Right hindlimb (tissue), 1 donor: ENCODE data around the gene PNMA6E.
"Not testable (repeated sequence)": the region's sequence is repeated elsewhere in the genome, so short reads cannot be mapped to it uniquely, and the experiment has no call there.

Source experiments
- DNase-seq: peaks from one replicate; pipeline ENCODE4 v3.0.0-alpha.2; 2018

Gene PNMA6E

GRCh38 chrX:153407736-153408135 lies 6.6 kb upstream of the PNMA6E start:
- DNase-seq: no peak

- DNase-seq: no peak
These were observed 5.8 kb upstream of the PNMA6E start for GRCh38 chrX:153406903-153407302.

GRCh38 chrX:153406011-153406410 lies 4.9 kb upstream of the PNMA6E start:
- DNase-seq: no peak

- no peak for DNase-seq
These were observed 4.3 kb upstream of the PNMA6E start for GRCh38 chrX:153405426-153405825.

- not testable (repeated sequence) for DNase-seq
These were observed 3.2 kb upstream of the PNMA6E start for GRCh38 chrX:153404333-153404732.

- DNase-seq: no peak
These were observed 711 bp downstream of the PNMA6E start for GRCh38 chrX:153400146-153401132.

GRCh38 chrX:153398275-153398960 lies 2.7 kb downstream of the PNMA6E start:
- no peak for DNase-seq

GRCh38 chrX:153397256-153397960 lies 3.7 kb downstream of the PNMA6E start:
- DNase-seq: no peak

GRCh38 chrX:153396320-153397195 lies 4.6 kb downstream of the PNMA6E start:
- no peak for DNase-seq

GRCh38 chrX:153395613-153396319 lies 5.4 kb downstream of the PNMA6E start:
- no peak for DNase-seq

GRCh38 chrX:153394612-153395011 lies 6.5 kb downstream of the PNMA6E start:
- DNase-seq: no peak

GRCh38 chrX:153392642-153393321 lies 8.4 kb downstream of the PNMA6E start:
- DNase-seq: no peak

- DNase-seq: not testable (repeated sequence)
These were observed 11.7 kb downstream of the PNMA6E start for GRCh38 chrX:153389460-153389768.

- DNase-seq: no peak
These were observed 12.3 kb downstream of the PNMA6E start for GRCh38 chrX:153388722-153389459.

GRCh38 chrX:153387987-153388721 lies 13.0 kb downstream of the PNMA6E start:
- no peak for DNase-seq

GRCh38 chrX:153387345-153387744 lies 13.8 kb downstream of the PNMA6E start:
- no peak for DNase-seq

- no peak for DNase-seq
These were observed 15.1 kb downstream of the PNMA6E start for GRCh38 chrX:153386097-153386496.

GRCh38 chrX:153384973-153385372 lies 16.2 kb downstream of the PNMA6E start:
- DNase-seq: not testable (repeated sequence)

GRCh38 chrX:153384390-153384789 lies 16.8 kb downstream of the PNMA6E start:
- DNase-seq: no peak
